Calu3 (cell line): ENCODE data around the gene FABP1. TPM values are rescaled to one million over a fixed set of nuclear protein-coding genes. Genes with fewer than 3 reads are reported as not detected.

ENCODE experiments used
- BruUV-seq: library from RNA; stranded (reverse); fragments of 400-500 nt; replicated peaks from 2 replicates; lab custom pipeline; 2021; lab: Mats Ljungman, UMichigan
- CTCF ChIA-PET: fragments of 300-600 bp; sonication (Branson Sonifier 250); formaldehyde crosslinking; loops from one replicate; lab custom pipeline; 2022; ENCODE audit warnings: antibody characterized with exemption; lab: Charles Lee
- DNase-seq: peaks from one replicate; pipeline ENCODE4 v3.0.0; 2022
- H3K27ac Mint-ChIP-seq: one replicate; pipeline ENCODE4 v1.8.0; 2022; ENCODE audit warnings: mixed read lengths; ENCODE audit not compliant: unreplicated experiment
- H3K27me3 Mint-ChIP-seq: one replicate; pipeline ENCODE4 v1.8.0; 2022; ENCODE audit warnings: mixed read lengths; ENCODE audit not compliant: unreplicated experiment
- H3K36me3 Mint-ChIP-seq: one replicate; pipeline ENCODE4 v1.8.0; 2022; ENCODE audit warnings: mild to moderate bottlenecking, moderate library complexity, mixed read lengths; ENCODE audit not compliant: insufficient read depth, unreplicated experiment
- H3K4me1 Mint-ChIP-seq: one replicate; pipeline ENCODE4 v1.8.0; 2022; ENCODE audit warnings: mild to moderate bottlenecking, low read depth, mixed read lengths; ENCODE audit not compliant: unreplicated experiment
- H3K4me3 Mint-ChIP-seq: one replicate; pipeline ENCODE4 v1.8.0; 2022; ENCODE audit warnings: mild to moderate bottlenecking, low read depth, moderate library complexity, mixed read lengths; ENCODE audit not compliant: unreplicated experiment
- H3K9me3 Mint-ChIP-seq: one replicate; pipeline ENCODE4 v1.8.0; 2022; ENCODE audit warnings: low read depth, mixed read lengths; ENCODE audit not compliant: unreplicated experiment
- CTCF ChIP-seq: fragments of 200-600 bp; IDR thresholded peaks from one replicate; pipeline ENCODE4 v1.8.0; 2022; ENCODE audit warnings: antibody characterized with exemption; ENCODE audit not compliant: unreplicated experiment
- intact Hi-C: fragments of 100-400 bp; cut with micrococcal nuclease; formaldehyde crosslinking; loops from one replicate; pipeline ENCODE4 v1.10.0; 2022; ENCODE audit not compliant: unreplicated experiment
- total RNA-seq: library from RNA; stranded (reverse); gene quantifications from 2 replicates; pipeline ENCODE4 v1.2.3, GENCODE V29; 2022

FABP1 gene
- total RNA-seq, 1 experiment from 2014 or later = not detected

- CTCF ChIA-PET = no interaction called here
These were observed 9.9 kb downstream of the FABP1 start for GRCh38 chr2:88117973-88118372.

GRCh38 chr2:88116669-88117432 is 11.0 kb downstream of the FABP1 start:
- intact Hi-C loops = no loop called here
- Mint-ChIP-seq H3K9me3 (no peaks in the 10 kb centered on the region), H3K27ac (no peak overlapping the region), H3K27me3 (peaks cover 51% of the 10 kb centered on the region), H3K4me1 (no peaks in the 10 kb centered on the region), H3K36me3 (no peaks in the 10 kb centered on the region), H3K4me3 (no peak overlapping the region)
- no peak for TF ChIP-seq CTCF
- DNase-seq = no peak
- no TSS peak for BruUV-seq
- CTCF ChIA-PET = no interaction called here

More at GRCh38 chr2:88117973-88118372, 9.9 kb downstream of the FABP1 start:
- intact Hi-C loops = no loop called here
- no peak for DNase-seq
- Mint-ChIP-seq H3K36me3 (no peaks in the 10 kb centered on the region), H3K4me1 (no peaks in the 10 kb centered on the region), H3K9me3 (no peaks in the 10 kb centered on the region), H3K27ac (no peak overlapping the region), H3K27me3 (peaks cover 63% of the 10 kb centered on the region), H3K4me3 (no peak overlapping the region)
- no TSS peak for BruUV-seq
- no peak for TF ChIP-seq CTCF

- BruUV-seq = no TSS peak
- intact Hi-C loops = no loop called here
- H3K27ac Mint-ChIP-seq = no peak overlapping the region
These were observed 11.9 kb downstream of the FABP1 start for GRCh38 chr2:88115825-88116518.

GRCh38 chr2:88114889-88115288 is 13.0 kb downstream of the FABP1 start:
- Mint-ChIP-seq H3K27ac (no peak overlapping the region), H3K27me3 (peaks cover 42% of the 10 kb centered on the region), H3K4me1 (no peaks in the 10 kb centered on the region), H3K36me3 (no peaks in the 10 kb centered on the region), H3K4me3 (no peak overlapping the region), H3K9me3 (no peaks in the 10 kb centered on the region)
- no peak for TF ChIP-seq CTCF
- intact Hi-C loops = no loop called here
- DNase-seq = no peak
- no TSS peak for BruUV-seq
- CTCF ChIA-PET = no interaction called here

More at GRCh38 chr2:88115825-88116518, 11.9 kb downstream of the FABP1 start:
- no peak for TF ChIP-seq CTCF
- Mint-ChIP-seq H3K27me3 (peaks cover 43% of the 10 kb centered on the region), H3K36me3 (no peaks in the 10 kb centered on the region), H3K9me3 (no peaks in the 10 kb centered on the region), H3K4me3 (no peak overlapping the region), H3K4me1 (no peaks in the 10 kb centered on the region)
- no peak for DNase-seq
- CTCF ChIA-PET = no interaction called here
